Loucy (cell line): Measurements from ENCODE around the gene CEP44.

ENCODE experiments used
- EZH2phosphoT487 ChIP-seq: fragments of 200-600 bp; IDR thresholded peaks from 2 replicates; pipeline ENCODE4 v1.6.1; 2018; ENCODE audit warnings: antibody characterized with exemption, mild to moderate bottlenecking, moderate library complexity, borderline replicate concordance
- TF ChIP-seq, protein P1 (sequence below): fragments of 200-600 bp; sonication (generic); conservative IDR thresholded peaks from 2 replicates; pipeline ENCODE4 v1.5.1; 2014; ENCODE audit warnings: mild to moderate bottlenecking, antibody characterized with exemption, low read length

- no peak for TF ChIP-seq EZH2phosphoT487
- TF ChIP-seq, protein P1, sequence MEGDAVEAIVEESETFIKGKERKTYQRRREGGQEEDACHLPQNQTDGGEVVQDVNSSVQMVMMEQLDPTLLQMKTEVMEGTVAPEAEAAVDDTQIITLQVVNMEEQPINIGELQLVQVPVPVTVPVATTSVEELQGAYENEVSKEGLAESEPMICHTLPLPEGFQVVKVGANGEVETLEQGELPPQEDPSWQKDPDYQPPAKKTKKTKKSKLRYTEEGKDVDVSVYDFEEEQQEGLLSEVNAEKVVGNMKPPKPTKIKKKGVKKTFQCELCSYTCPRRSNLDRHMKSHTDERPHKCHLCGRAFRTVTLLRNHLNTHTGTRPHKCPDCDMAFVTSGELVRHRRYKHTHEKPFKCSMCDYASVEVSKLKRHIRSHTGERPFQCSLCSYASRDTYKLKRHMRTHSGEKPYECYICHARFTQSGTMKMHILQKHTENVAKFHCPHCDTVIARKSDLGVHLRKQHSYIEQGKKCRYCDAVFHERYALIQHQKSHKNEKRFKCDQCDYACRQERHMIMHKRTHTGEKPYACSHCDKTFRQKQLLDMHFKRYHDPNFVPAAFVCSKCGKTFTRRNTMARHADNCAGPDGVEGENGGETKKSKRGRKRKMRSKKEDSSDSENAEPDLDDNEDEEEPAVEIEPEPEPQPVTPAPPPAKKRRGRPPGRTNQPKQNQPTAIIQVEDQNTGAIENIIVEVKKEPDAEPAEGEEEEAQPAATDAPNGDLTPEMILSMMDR = no peak
These were observed 5.2 kb upstream of the CEP44 start for GRCh38 chr4:174278467-174278866.
